ENCODE results near the gene RPN1. TPM values are rescaled to one million over a fixed set of nuclear protein-coding genes. Genes with fewer than 3 reads are reported as not detected.

The RPN1 gene
- total and polyA plus RNA-seq, 2 of the 8 experiments (the other 6 are each of a cell fraction or from before 2014, with no cell fraction given), result 165 to 211 TPM

GRCh38 chr3:128588147-128588546, 62.5 kb downstream of the RPN1 start:
- ChIA-PET POLR2A (ENCODE audit: partially characterized antibody) (no interaction called here), CTCF (ENCODE audit: partially characterized antibody) (interaction anchor here (0.5 to 14.8 kb wide), 7 partner anchors 10 to 493 kb away, joined by 3 to 160 read pairs (median 3); no protein-coding TSS in a partner anchor)
- DNase-seq (ENCODE audit: low read depth in 1 of 2, low spot score in 2 of 2), result no peak
- H3K9me3 ChIP-seq (ENCODE audit: insufficient read depth in 2 of 2, low read depth in 1 of 2, low read length in 1 of 2), result no peaks in the 10 kb centered on the region
- H3K14ac ChIP-seq (ENCODE audit: insufficient read length), result no peak overlapping the region
- no peak overlapping the region for H3K23ac ChIP-seq (ENCODE audit: insufficient read length)
- FAIRE-seq, result no peak
- 82% methylated on average over 10 of the region's 10 CpGs; no CpG with 5 or more reads in 1 of the 2 experiments for WGBS, 2 experiments (ENCODE audit: extremely low coverage in 1 of 2, insufficient coverage in 1 of 2, insufficient read length in 1 of 2, insufficient replicate concordance in 2 of 2, low coverage in 1 of 2, low lambda C conversion rate in 2 of 2, missing lambda C conversion rate in 1 of 2)
- no peak overlapping the region for H2BK120ac ChIP-seq (replicated peaks; ENCODE audit: low read depth, low read length)
- H3K27me3 ChIP-seq (replicated peaks in 1 of 4; ENCODE audit: control insufficient read depth in 3 of 4, extremely low read depth in 1 of 4, insufficient read depth in 3 of 4, low read length in 3 of 4), result peaks cover 0 to 7% (median 3%) of the 10 kb centered on the region in 4 experiments; a peak in 2 of 7 replicates
- no peak overlapping the region for H4K91ac ChIP-seq (replicated peaks; ENCODE audit: insufficient read length, low read length)
- H3K36me3 ChIP-seq (ENCODE audit: control insufficient read depth in 2 of 4, insufficient read depth in 4 of 4, low read length in 3 of 4), result no peaks in the 10 kb centered on the region
- no peak overlapping the region for H2BK5ac ChIP-seq (ENCODE audit: low read depth, low read length)
- H2AK5ac ChIP-seq (ENCODE audit: low read depth, low read length), result no peak overlapping the region
- no peaks in the 10 kb centered on the region for H3K79me2 ChIP-seq (ENCODE audit: control insufficient read depth in 1 of 2, insufficient read depth in 2 of 2, low read length in 2 of 2)
- no peak overlapping the region for H3K4ac ChIP-seq (replicated peaks; ENCODE audit: insufficient read length, low read depth, low read length)
- H4K5ac ChIP-seq (ENCODE audit: insufficient read length, low read depth, low read length), result no peak overlapping the region
- no peak for TF ChIP-seq NANOG (IDR thresholded peaks at IDR 0.05; ENCODE audit: insufficient read depth, low read depth, low read length, poor library complexity, severe bottlenecking)
- no peak for TF ChIP-seq MAFK (IDR thresholded peaks at IDR 0.05; ENCODE audit: low read depth, low read length)
- no peak for TF ChIP-seq ATF2 (IDR thresholded peaks at IDR 0.05; ENCODE audit: low read length)
- TF ChIP-seq RFX5 (IDR thresholded peaks at IDR 0.05; ENCODE audit: borderline replicate concordance, low read depth, low read length), result no peak
- TF ChIP-seq MAX (IDR thresholded peaks at IDR 0.05), result no peak
- H3K79me1 ChIP-seq (ENCODE audit: low read depth, low read length), result no peaks in the 10 kb centered on the region
- no peak overlapping the region for H3K56ac ChIP-seq (replicated peaks; ENCODE audit: insufficient read length, low read depth, low read length)
- no peak overlapping the region for H3K4me2 ChIP-seq (ENCODE audit: insufficient read depth in 1 of 2, low read depth in 2 of 2, low read length in 2 of 2)
- H2BK12ac ChIP-seq (ENCODE audit: low read depth, low read length), result no peak overlapping the region
- no peak overlapping the region for H3K18ac ChIP-seq (ENCODE audit: extremely low read depth, low read length)
- H3K27ac ChIP-seq (ENCODE audit: low read depth, low read length), result no peak overlapping the region
- no peak overlapping the region for H2BK15ac ChIP-seq (ENCODE audit: low read length)
- H3K9ac ChIP-seq (replicated peaks in 1 of 4; ENCODE audit: extremely low read depth in 1 of 4, low read depth in 3 of 4, low read length in 3 of 4), result no peak overlapping the region
- H3K4me1 ChIP-seq (replicated peaks in 1 of 4; ENCODE audit: control insufficient read depth in 3 of 4, insufficient read depth in 4 of 4, low read length in 3 of 4), result peaks cover 0 to 3% (median 2%) of the 10 kb centered on the region in 4 experiments; a peak in 4 of 7 replicates
- no peak overlapping the region for H3K4me3 ChIP-seq (ENCODE audit: extremely low read depth in 1 of 4, insufficient read depth in 2 of 4, low read depth in 3 of 4, low read length in 4 of 4)
- no peak overlapping the region for H2BK20ac ChIP-seq (ENCODE audit: low read length)
- H2AFZ ChIP-seq (ENCODE audit: low read length), result no peak overlapping the region
- H4K8ac ChIP-seq (ENCODE audit: extremely low read depth, insufficient read depth, low read length), result no peak overlapping the region
- no peaks in the 10 kb centered on the region for H3K23me2 ChIP-seq (ENCODE audit: low read depth, low read length)
- H4K20me1 ChIP-seq (replicated peaks in 1 of 2; ENCODE audit: control insufficient read depth in 1 of 2, insufficient read depth in 2 of 2, low read length in 2 of 2), result no peaks in the 10 kb centered on the region
